ENCODE data around the gene SPATA31A5.
"Not testable (repeated sequence)": the region's sequence is repeated elsewhere in the genome, so short reads cannot be mapped to it uniquely, and the experiment has no call there.

SPATA31A5 gene

GRCh38 chr9:60914107-60914506 lies at the start of gene SPATA31A5:
SPATA31A5 (plus strand) TSS chr9:60914407; CDS start chr9:60914436, 29 bp downstream.
- not testable (repeated sequence) for DNase-seq (ENCODE audit: low read depth); H3K4me3 ChIP-seq (ENCODE audit: low read depth, low read length)

GRCh38 chr9:60962990-60963350 lies 48.8 kb downstream of the SPATA31A5 start:
- H3K4me3 ChIP-seq (ENCODE audit: low read depth, low read length); DNase-seq (ENCODE audit: low read depth): not testable (repeated sequence)

- not testable (repeated sequence) for H3K4me3 ChIP-seq (ENCODE audit: low read depth, low read length); DNase-seq (ENCODE audit: low read depth)
These were observed 52.2 kb downstream of the SPATA31A5 start for GRCh38 chr9:60966382-60966781.
